RWPE2 (cell line): ENCODE data around the gene SH3PXD2B.

Source experiments
- ATAC-seq: fragments of 200-7000 bp; cut with Tn5 transposase; 3 replicates; pipeline ENCODE4 v1.9.1; 2021; ENCODE audit warnings: low read depth
- DNase-seq: peaks from one replicate; pipeline ENCODE4 v3.0.0-alpha.2; 2020; ENCODE audit warnings: low spot score
- H3K27ac ChIP-seq: fragments of 450-650 bp; 2 replicates; pipeline ENCODE4 v1.5.1; 2017; ENCODE audit warnings: mild to moderate bottlenecking; ENCODE audit not compliant: poor library complexity, severe bottlenecking
- H3K27me3 ChIP-seq: fragments of 250-450 bp; sonication (Bioruptor Pico); 2 replicates; pipeline ENCODE4 v1.5.1; 2021; ENCODE audit warnings: mild to moderate bottlenecking, moderate library complexity; ENCODE audit not compliant: insufficient read depth, poor library complexity, severe bottlenecking
- H3K36me3 ChIP-seq: fragments of 250-450 bp; sonication (Bioruptor Pico); 2 replicates; pipeline ENCODE4 v1.5.1; 2020; ENCODE audit warnings: low read depth, mild to moderate bottlenecking, moderate library complexity
- H3K4me1 ChIP-seq: fragments of 250-450 bp; sonication (Bioruptor Pico); 2 replicates; pipeline ENCODE4 v1.5.1; 2021; ENCODE audit warnings: mild to moderate bottlenecking, moderate library complexity; ENCODE audit not compliant: insufficient read depth, poor library complexity, severe bottlenecking
- H3K4me3 ChIP-seq: fragments of 250-450 bp; sonication (Bioruptor Pico); 2 replicates; pipeline ENCODE4 v1.5.1; 2021; ENCODE audit warnings: mild to moderate bottlenecking, moderate library complexity; ENCODE audit not compliant: severe bottlenecking
- H3K9me3 ChIP-seq: fragments of 250-450 bp; sonication (Bioruptor Pico); 2 replicates; pipeline ENCODE4 v1.5.1; 2021; ENCODE audit warnings: mild to moderate bottlenecking, moderate library complexity; ENCODE audit not compliant: severe bottlenecking
- TF ChIP-seq, protein P1 (sequence below): fragments of 450-650 bp; IDR thresholded peaks from one replicate; pipeline ENCODE4 v1.5.1; 2017; ENCODE audit warnings: mild to moderate bottlenecking, moderate library complexity; ENCODE audit not compliant: poor library complexity, severe bottlenecking

Gene SH3PXD2B

DNA sequence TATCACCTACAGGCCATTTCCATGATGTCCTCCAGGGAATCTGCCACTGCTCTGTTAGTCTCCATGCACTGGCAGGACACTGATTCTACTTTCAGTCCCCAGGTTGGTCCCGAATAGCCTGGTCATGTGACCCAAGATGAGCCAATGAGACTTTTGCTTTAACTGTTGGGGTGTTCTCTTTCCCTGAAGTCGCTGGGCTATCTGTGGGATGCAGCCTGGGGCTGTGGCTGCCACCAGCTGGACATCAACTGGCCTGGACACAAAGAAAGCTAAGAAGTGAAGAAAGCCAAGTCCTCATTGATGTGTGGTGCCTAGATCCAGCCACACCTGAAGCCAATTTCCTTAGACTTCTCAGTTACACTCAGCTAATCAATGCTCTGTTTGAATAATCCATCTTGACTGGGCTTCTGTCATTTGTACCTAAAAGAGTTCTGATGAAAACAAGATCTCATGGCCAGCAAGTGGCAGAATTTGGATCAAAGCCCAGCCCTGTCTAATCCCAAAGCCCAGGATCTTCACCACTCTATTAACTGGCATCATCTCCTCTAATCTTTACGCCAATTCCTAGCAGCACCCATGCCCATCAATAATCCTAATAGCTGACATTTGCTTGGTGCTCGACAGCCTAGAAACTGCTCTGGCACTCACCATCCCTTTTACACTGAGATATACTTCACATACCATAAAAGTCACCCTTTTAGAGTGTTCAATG, 37.0 kb downstream of the SH3PXD2B start:
- Histone ChIP-seq H3K27me3 (no peaks in the 10 kb centered on the region), H3K4me3 (no peak overlapping the region), H3K9me3 (no peaks in the 10 kb centered on the region), H3K36me3 (peaks cover 32% of the 10 kb centered on the region), H3K27ac (peak overlapping the region; percentile 77), H3K4me1 (peaks cover 68% of the 10 kb centered on the region)
- no peak for ATAC-seq
- TF ChIP-seq, protein P1, sequence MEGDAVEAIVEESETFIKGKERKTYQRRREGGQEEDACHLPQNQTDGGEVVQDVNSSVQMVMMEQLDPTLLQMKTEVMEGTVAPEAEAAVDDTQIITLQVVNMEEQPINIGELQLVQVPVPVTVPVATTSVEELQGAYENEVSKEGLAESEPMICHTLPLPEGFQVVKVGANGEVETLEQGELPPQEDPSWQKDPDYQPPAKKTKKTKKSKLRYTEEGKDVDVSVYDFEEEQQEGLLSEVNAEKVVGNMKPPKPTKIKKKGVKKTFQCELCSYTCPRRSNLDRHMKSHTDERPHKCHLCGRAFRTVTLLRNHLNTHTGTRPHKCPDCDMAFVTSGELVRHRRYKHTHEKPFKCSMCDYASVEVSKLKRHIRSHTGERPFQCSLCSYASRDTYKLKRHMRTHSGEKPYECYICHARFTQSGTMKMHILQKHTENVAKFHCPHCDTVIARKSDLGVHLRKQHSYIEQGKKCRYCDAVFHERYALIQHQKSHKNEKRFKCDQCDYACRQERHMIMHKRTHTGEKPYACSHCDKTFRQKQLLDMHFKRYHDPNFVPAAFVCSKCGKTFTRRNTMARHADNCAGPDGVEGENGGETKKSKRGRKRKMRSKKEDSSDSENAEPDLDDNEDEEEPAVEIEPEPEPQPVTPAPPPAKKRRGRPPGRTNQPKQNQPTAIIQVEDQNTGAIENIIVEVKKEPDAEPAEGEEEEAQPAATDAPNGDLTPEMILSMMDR, result no peak
- DNase-seq, result no peak

DNA sequence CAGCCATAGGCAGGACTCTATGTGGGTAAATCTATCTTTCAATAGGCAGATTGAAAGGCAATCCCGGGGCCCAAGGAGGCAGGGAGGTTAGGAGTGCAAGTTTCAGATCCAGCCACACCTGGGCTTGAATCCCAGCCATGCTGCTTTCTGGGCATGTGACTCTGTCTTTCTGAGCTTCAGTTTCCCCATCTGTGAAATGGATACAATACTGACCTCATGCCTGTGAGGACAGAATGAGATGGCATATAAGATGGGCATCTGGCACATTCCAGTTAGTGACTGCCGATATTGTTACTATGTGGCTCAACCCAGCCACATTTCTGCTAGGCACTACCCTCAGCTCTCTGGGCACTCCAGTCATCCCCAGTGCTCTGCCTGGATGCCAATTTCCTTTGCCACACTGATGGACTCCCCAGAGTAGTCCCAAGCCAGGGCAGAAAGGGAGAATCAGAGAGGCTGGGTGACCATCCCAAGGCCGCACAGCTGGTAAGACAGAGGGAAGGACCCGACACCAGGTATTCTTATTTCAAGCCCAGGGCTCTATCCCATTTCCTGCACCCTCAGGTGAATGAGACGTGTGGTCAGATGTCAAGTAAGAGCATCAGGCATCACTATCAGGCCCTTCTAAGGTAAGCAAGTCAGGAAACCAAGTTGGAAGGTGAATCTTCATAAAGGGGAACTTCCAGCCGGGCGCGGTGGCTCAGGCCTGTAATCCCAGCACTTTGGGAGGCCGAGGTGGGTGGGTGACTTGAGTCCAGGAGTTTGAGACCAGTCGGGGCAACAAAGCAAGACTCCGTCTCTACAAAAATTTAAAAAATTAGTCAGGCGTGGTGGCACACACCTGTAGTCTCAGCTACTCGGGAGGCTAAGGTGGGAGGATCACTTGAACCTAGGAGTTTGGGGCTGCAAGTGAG, 38.7 kb downstream of the SH3PXD2B start:
- H3K27ac ChIP-seq, result peak overlapping the region; percentile 58
- DNase-seq (no peak), ATAC-seq (no peak)
- H3K9me3 ChIP-seq, result no peaks in the 10 kb centered on the region
- H3K27me3 ChIP-seq, result no peaks in the 10 kb centered on the region
- H3K4me3 ChIP-seq, result no peak overlapping the region
- TF ChIP-seq, protein P1, result no peak
- peaks cover 22% of the 10 kb centered on the region for H3K36me3 ChIP-seq
- peaks cover 63% of the 10 kb centered on the region for H3K4me1 ChIP-seq

DNA sequence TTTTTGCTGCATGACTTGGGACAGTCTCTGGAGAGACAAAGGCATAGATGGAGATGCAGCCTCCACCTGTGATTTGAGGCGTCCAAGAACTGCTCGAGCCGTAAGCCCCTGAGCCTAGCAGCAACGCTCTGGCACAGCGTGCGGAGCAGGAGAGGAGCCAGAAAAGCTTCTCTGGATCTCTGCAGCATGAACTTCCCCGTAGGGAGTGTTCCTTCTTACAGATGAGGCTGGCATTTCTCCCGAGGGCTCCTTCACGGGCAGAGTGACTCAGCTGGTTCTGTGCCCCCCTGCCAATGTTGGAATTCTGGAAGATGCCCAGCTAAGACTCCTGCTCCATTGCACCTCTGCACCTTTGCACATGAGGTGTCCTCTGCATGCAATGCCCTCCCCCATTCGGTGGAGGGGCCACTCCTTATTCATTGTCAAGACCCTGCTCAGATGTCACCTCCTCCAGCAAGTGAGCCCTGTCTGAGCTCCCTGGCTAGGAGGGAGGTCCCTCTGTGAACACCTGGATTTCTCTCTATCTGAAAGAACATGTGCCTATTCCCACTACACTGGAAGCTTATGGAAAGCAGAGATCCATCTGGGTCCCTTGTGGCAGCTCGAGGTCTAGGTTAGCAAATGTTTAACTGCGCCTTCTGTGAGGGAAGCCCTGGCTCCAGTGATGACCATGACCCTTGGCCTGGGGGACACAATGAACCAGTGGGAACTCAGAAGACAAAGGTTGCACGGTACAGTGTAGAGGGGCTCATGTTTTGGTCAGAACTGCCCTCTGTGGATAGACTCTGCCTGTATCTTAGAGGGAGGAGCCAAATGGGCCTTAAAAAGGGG, 39.6 kb downstream of the SH3PXD2B start:
- Histone ChIP-seq H3K36me3 (peaks cover 24% of the 10 kb centered on the region), H3K9me3 (no peaks in the 10 kb centered on the region), H3K27me3 (no peaks in the 10 kb centered on the region), H3K4me1 (peaks cover 56% of the 10 kb centered on the region), H3K4me3 (no peak overlapping the region), H3K27ac (peak overlapping the region; percentile 58)
- TF ChIP-seq, protein P1, result no peak
- ATAC-seq, result peak; percentile 7; the same call in 1 of the 3 replicates
- DNase-seq, result no peak

DNA sequence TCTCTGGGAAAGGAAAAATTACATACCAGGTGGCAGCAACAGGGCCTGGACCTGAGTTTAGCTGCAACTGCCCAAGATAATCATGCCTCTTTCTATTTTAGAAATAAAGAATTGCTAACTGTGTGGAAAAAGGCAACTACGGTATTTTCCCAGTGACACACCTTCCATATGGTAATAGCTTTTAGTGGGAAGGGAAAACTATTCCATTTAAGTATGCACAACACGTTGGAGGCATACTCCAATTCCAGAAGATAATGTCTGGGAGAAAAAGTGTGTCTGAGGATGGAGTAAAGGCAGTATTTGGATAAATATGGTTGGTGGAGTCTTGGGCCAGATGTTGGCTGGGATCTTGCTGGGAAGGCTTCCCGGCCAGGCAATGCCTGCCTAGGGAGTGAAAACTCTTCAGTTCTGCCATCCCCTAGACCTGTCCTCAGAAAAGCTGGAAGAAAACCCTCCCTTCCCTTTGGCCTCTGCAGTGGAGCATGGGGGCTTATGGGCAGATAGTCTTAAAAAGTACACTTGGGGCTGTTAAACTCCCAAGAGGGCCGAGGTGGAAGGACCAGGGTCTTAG, 40.6 kb downstream of the SH3PXD2B start:
- H3K4me3 ChIP-seq, result no peak overlapping the region
- peaks cover 45% of the 10 kb centered on the region for H3K4me1 ChIP-seq
- peaks cover 19% of the 10 kb centered on the region; the same call in 1 of the 2 replicates for H3K36me3 ChIP-seq
- DNase-seq (no peak), ATAC-seq (no peak)
- H3K27ac ChIP-seq, result peak overlapping the region; percentile 58
- TF ChIP-seq, protein P1, result no peak
- no peaks in the 10 kb centered on the region for H3K27me3 ChIP-seq
- no peaks in the 10 kb centered on the region for H3K9me3 ChIP-seq
